GM18520 (cell line): ENCODE measurements around the gene CPS1.

ENCODE experiments used
- ATAC-seq: cut with Tn5 transposase; IDR thresholded peaks from one replicate; pipeline ENCODE4 v1.9.1; 2021; ENCODE audit not compliant: unreplicated experiment

Gene CPS1

DNA sequence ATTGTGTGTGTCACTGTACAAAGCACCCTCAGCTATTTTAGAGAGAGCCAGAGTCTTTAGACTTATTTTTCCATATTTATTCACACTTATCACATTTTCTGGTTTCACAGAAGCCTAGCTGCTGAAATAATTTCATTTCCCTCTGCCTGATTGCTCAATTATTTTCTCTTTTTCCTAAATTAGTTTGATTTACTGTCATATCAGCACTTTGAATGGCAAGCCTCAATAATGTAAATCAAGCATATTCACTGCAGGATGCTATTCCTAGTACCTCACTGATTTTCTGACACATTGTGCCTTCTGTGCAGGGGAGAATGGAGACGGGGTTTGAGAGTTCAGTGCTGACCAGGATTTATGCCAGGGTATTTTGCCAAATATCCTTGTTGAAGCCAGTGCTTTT, 48.3 kb downstream of the CPS1 start:
- ATAC-seq = no peak

DNA sequence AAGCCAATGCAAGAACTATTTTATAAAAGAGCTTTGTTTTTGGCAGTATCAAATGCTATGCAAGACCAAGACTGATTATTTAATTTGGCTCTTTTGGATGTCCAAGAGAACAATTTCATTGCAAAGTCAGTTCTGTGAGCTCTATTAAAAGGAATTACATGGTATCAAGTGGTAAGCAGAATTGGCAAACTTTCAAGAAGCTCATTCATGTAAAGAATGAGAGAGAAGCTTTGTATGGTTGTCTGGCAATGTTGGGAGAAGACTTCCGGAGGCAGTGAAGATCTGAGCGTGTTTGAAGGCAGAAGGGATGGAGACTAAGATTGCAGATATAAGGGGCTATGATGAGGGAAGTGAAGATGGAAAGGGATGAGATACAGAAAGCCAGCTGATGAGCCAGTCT, 49.6 kb downstream of the CPS1 start:
- ATAC-seq = no peak

DNA sequence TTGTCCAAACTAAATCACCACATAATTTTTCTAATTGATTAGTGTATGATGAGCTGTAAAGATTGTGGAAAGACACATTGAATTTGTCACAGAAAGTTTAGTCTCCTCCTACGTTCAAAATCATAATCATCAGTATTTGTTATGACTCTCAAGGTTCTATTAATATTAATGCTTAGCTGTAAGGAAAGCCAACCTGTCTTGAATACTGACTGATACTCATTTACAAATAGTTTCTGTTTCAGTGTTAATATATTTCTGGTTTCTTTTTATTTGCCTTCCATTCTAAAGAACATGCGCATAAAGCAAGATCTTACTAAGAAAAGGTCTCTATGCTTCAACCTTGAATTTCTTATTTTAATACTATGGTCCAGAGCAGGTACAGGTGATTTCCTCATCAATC, 55.1 kb downstream of the CPS1 start:
- peak; percentile 64 for ATAC-seq

DNA sequence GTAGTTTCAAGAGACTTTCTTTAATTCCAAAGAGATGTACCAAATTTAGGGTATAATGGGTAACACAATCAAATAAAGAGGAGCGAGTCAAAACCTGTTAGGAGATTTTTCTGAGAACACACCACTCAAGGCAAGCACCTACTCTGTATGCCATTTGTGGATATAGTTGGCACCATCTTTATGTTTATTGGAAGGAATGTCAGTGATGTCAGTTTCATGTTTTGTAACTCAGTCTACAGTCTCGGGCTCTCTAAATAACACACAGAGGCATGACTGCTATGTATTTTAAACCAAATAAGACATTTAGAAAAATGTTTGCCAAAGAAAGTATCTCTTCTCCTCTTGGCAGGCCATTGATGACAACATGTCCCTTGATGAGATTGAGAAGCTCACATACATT, 59.7 kb downstream of the CPS1 start:
- no peak for ATAC-seq

DNA sequence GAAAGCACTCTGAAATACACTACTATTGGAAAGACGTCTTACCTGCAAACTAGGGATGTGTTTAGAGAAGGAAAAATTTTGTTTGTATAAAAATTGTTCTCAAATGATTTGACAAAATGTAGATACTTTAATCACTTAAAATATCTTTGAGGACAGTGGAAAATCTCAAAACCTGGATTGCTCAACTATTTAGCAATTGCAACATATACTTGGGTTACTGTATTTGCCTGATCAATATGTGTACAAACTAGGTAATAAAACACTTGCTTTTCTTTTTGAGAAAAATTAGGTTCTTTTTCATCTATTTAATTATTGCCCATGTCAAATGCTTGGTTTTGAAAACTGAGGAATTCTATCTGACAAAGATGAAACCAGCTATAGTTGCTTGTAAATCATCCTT, 60.9 kb downstream of the CPS1 start:
- ATAC-seq = no peak

DNA sequence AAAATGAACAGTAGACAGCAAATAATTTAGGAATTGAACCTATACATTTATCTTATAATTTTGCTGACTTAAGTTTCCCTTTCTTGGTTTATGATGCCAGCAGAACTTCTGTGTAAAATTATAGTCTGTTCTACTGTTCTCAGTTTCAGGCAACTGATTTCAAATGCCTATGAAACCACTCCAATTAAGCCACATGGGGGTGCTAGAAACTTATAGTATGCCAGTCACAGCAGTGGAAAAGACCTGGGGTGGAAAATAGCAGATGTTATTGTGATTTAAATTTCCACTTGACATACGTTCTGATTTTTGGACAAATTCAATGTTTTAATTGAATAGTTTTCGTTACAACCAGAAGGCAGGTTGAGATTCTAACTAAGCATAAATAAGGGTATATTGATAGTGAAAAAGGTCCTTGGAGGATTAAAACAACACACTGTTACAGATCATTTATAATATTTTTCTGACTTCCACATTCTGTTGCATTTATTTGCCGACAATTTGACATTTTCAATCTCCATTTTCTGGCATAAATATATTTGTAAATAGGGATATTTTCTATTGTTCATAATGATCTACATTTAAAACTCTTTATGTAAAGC, 61.4 kb downstream of the CPS1 start:
- ATAC-seq = no peak

DNA sequence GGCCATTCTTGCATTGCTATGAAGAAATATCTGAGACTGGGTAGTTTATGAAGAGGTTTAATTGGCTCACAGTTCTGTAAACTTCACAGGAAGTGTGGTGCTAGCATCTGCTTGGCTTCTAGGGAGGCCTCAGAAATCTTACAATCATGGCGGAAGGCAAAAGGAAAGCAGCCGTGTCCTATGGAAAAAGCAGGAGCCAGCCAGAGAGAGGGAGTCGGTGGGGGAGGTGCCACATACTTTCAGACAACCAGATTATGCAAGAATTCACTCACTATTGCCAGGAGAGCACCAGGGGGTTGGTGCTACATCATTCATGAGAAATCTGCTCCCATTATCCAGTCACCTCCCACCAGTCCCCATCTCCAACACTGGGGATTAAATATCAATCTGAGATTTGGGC, 64.1 kb downstream of the CPS1 start:
- ATAC-seq = no peak

DNA sequence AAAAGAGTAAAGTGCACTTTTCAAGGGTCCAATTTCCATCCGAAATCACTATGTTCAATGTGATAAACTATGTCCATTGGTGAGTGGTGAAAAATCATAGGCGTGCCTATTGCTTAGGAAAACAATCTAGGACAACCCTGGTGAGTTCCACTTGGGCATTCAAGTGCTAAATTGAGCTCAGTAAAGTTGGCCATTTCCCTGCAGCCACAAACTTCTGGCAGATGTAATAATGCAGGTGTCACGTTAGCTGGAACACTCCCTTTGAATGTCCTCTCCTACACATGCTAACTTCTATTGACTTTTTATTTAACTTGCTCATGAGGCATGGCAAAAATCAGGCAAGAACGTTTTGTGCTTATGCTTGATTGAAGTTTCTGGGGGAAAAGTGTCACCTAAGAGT, 67.1 kb downstream of the CPS1 start:
- no peak for ATAC-seq

DNA sequence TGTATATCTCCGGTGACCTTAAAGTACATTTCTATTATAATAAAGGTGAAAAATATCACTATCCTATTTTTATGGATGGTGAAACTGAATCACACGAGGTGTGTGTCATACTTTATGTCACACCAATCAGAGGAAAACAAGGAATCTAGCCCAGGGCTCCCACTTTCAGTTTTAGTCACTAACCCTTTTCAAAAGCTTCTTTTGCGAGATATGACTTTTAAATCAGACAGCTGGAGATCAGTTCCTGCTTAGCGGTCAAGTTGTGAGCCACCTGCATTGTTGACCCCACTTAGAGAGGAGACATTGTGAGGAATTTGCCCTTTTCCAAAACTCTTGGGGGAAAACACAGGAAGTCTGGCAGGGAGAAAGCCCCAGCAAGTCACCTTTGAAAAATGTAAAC, 70.5 kb downstream of the CPS1 start:
- no peak for ATAC-seq

DNA sequence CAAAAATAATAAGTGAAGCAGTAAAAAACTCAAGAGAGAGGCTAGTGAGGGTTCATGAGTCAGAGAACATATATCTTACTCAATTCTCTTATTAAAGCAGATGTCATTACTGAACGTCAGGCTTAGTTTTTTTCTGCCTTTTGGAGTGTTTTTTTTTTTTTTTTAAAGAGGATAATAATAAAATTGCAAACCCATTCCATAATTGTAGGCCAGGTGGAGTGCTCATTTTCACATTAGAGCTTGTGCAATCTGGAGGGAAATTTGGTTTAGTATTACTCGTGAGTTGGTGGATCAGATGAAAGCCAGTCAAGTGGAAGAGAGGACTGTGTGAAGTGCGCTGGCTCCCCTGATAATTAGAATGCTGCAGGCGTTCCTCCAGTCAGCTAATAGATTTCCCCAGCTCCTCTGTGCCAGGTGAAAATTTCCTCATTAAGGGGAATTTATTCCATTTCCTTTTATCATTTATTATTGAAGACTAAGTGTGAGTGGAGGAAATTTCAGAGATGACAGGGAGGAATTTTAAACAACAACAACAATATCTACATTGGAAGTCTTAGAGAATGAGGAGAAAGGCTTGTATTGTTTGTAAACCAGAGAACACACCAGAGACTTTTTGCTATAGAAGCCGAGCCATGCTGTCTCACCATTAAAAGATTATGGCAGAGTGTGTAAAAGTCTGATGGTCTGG, 74.6 kb downstream of the CPS1 start:
- no peak for ATAC-seq

DNA sequence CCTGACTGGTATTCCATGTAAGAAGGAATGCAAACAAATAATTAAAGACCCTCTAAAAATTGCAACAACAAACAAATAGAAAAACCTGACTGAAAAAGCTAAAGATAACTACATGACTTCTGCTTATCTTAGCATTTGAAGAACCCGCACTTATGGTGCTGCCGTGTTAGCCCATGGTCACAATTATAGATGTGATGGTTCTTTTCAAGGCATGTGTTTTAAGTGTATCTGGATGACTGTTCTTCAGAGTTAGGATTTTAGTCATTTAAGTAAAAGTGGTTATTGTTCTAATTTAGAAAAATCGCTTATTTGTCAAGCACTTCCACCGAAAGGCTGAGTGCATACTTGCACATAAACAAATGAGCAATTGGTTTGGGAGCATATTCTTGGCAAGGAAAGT, 77.3 kb downstream of the CPS1 start:
- no peak for ATAC-seq

DNA sequence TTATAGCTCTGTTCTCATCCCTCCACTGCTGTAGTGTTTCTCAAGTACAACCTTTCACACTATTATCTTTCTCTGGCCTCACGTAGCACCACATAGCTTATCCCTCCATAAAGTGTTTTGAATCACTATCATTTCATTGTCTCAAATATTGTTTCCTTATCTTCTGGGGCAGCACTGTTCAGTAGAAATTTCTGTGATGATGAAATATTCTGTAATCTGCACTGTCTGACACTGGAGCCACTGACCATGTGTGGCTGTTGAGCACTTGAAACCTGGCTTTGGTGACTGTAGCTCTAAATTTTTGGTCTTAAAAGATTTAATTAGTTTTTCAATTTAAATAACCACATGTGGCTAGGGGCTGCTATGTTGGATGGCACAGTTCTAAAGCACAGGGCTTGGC, 78.9 kb downstream of the CPS1 start:
- no peak for ATAC-seq

DNA sequence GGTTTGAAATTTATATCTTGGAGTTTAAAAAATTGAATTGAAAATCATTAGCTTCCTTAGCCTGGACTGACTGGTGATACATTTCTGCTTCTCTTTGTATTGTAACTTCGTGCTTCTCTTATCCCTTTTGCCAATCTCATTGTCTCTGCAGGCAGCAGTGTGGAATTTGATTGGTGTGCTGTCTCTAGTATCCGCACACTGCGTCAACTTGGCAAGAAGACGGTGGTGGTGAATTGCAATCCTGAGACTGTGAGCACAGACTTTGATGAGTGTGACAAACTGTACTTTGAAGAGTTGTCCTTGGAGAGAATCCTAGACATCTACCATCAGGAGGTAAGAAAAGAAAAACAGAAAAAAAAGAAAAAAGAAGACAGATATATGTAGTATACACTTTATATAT, 85.9 kb downstream of the CPS1 start:
- no peak for ATAC-seq

DNA sequence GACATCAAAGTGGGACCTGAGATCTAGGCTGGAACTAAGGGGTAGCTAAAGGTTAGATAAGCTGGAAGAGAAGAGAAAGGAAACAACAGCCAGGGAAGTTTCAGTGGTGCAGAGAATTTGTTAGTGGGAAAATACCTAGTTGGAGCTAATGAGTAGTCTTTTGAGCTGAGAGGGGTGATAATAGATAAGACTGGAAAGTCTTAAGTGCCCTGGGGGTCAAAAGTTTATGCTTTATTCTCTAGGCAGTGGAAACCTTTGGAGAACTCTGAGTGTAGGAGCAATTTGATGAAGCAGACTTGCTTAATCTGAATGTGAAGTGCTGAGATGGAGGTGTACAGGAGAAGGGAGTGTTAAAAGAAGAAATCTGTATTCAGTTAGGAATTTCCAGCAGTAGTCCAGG, 90.8 kb downstream of the CPS1 start:
- ATAC-seq = no peak

DNA sequence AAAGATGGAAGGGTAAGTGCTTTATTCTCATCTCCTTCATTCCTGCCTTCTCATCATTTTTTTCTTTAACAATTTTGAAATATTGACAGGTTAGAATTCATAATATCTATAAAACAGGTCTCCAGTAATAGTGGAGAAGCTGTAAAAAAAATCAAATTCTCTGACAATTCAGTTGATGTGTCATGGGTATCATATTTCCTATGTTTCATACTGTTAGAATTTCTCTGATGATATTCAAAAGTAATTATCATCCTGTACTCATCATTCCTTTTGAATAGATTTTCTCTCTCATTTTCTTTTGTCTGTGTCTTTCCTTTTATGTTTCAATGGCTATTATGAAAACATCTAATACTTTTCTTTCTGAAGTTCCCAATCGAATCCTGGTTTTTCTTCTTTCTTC, 97.7 kb downstream of the CPS1 start:
- no peak for ATAC-seq

DNA sequence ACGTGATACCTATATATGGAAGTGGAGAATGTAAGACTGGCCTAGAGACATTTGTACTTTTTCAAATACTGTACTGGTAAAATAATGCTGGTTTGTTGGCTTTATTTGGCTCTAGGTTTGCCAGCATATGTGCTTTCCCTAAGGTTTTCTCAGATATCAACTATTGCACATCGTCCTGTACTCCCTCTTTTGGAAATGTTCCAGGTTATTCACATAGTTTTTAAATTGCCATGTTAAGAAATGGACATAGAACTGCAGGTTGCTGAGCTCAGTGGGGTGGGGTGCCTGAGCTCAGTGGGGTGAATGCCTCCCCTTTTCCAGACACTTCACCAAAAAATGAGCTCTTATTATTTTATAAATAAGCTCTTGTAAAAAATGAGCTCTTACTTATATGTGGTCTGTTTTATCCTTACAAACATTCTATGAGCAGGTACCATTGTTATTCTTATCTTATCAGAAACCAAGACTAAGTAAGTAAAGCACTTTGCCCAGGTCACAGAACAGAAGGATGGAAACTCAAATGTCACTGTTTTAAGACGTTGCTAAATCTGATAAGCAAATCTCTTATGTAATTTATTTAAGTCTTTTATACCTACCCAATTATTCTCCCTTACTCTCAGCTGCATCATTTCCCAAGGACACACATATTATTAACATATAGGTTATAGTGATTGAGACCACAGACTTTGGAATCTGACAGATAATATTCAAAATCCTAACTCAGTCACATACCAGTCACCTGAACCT, 99.0 kb downstream of the CPS1 start:
- ATAC-seq = no peak

DNA sequence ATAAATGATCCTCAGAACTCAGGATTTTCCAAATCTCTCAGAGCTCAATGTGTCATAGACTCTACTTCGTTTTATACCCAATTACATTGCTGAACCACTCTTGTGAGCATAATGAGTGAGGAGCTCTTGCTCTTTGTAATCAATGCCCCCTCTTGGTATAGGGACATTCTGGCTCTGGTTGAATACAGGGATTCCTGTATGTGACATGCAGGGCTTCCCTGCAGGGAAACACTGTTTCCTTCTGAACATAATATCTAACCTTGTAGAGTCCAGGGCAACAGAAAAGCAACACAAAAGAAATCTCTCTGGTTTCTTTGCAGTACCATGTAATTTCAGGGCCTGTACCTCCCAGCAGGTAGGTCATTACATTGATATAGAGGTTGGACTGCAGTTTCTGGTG, 101.5 kb downstream of the CPS1 start:
- no peak for ATAC-seq

DNA sequence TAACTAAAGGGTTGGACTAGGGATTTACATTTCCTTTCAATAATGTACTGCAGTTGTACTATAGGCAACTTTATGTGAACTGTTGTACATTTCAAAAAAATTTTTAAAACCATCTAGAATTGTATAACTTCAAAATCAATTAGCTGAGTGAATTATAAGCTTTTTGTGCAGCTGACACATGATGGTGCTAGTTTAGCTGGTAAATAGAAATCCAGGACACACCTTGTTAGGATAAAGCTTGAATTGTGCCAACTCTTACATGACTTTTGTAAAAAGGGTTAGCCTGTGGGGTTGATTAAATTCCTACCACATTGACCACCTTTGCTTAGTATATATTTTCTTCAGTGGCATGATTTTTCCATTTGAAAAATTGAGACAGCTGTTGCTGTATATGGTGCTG, 104.4 kb downstream of the CPS1 start:
- ATAC-seq = no peak

DNA sequence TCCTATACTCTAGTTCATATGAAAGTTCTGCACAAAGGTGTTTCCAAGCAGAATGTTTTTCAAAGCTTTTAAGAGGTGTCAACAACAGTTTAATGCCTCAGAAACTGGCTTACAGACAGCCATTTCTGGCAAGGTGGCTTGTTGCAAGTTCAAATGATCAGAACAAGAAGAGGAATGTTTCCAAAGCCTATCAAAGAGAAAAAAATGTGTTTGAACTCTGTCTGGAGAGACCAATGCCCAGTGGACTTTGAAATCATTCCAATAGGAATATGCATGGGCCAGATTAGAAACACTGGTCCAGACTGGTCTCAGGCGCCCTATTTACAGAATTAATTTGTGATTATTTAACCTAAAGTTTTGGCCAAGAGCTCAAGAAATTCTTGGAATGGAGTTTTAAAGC, 106.2 kb downstream of the CPS1 start:
- ATAC-seq = no peak

DNA sequence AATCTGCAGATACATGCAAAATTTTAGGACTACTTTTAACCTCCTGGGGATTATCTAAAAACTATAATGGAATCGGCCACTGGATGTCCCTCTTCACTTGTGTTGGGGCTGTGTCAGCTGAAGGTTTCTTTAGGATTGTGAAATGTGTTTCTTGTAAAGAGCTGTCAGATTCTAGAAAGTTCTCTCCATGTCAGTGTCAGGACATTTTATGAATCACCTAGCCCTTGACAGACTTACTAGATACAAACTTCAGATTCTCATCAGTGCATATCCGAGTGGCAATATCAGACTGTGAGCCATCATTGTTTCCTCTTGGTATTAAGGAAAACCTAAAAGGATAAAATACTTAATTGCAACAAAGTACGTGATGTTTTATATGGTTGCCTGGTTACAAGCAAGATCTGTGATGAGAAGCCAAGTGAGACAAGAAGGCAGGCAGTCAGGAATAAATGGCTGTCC, 107.3 kb downstream of the CPS1 start:
- ATAC-seq = no peak

DNA sequence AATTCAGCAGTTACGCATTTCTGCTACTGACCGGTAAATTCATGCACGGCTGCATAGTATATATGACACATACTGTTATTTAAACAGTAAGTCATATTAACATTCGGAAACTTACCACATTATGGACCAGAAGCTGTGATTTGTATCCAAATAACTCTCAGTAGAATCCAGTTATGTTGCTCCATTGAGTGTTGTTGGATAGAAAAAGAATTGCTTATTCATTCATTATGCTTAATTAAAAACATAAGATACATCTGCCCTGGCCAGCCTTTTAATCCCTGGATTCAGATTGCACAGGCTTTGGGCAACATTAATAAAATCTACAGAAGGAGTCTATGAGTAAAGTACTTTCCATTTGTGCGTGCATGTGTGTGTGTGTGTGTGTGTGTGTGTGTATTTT, 111.3 kb downstream of the CPS1 start:
- ATAC-seq = no peak

DNA sequence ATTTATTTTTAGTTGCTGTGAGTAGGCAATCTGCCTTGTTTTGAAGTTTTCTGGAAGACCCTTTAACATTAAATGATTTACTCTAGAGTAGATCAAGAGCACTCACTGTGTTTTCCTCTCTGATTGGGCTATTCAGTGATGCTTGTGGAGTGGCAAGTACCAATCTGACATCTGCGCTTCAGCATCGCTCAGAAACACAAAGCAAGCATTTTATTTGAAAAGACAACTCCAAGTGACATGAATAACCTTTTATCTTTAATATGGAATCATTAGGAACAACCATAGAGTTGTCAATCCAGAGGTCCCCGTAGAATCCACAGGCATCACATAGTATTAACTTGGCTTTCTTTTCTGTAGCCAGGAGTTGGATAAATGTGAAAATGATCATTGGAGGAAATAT, 114.7 kb downstream of the CPS1 start:
- ATAC-seq = no peak
